ENCODE results near the gene HDAC11. TPM values are rescaled to one million over a fixed set of nuclear protein-coding genes. Genes with fewer than 3 reads are reported as not detected.
A peak's percentile ranks its signal among the peaks of the same experiment; 100 is the strongest.

HDAC11 gene
- total and polyA plus RNA-seq, 2 of the 13 experiments (the other 11 are each of a cell fraction or from before 2014, with no cell fraction given): 13.7 to 33.1 TPM

- TF ChIP-seq, protein P1, sequence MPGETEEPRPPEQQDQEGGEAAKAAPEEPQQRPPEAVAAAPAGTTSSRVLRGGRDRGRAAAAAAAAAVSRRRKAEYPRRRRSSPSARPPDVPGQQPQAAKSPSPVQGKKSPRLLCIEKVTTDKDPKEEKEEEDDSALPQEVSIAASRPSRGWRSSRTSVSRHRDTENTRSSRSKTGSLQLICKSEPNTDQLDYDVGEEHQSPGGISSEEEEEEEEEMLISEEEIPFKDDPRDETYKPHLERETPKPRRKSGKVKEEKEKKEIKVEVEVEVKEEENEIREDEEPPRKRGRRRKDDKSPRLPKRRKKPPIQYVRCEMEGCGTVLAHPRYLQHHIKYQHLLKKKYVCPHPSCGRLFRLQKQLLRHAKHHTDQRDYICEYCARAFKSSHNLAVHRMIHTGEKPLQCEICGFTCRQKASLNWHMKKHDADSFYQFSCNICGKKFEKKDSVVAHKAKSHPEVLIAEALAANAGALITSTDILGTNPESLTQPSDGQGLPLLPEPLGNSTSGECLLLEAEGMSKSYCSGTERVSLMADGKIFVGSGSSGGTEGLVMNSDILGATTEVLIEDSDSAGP (CRISPR knock-in tag; IDR thresholded peaks at IDR 0.05; ENCODE audit: borderline replicate concordance): peak; percentile 39; the same call in 1 of the 2 replicates
- TF ChIP-seq ZNF672 (CRISPR knock-in tag; IDR thresholded peaks at IDR 0.05) (no peak), ZNF784 (CRISPR knock-in tag; IDR thresholded peaks at IDR 0.05; ENCODE audit: borderline replicate concordance) (peak; percentile 56; the same call in 1 of the 2 replicates), FOXA3 (CRISPR knock-in tag; IDR thresholded peaks at IDR 0.05) (peak; percentile 34; the same call in 1 of the 2 replicates), ZNF816 (CRISPR knock-in tag; IDR thresholded peaks at IDR 0.05; ENCODE audit: borderline replicate concordance) (peak; percentile 82), ZBTB46 (CRISPR knock-in tag; IDR thresholded peaks at IDR 0.05; ENCODE audit: borderline replicate concordance) (0 out of 2 replicates have a peak, but pooled peaks have one; percentile 60), SP2 (CRISPR knock-in tag; IDR thresholded peaks at IDR 0.05) (peak; percentile 93), SOX6 (IDR thresholded peaks at IDR 0.05) (no peak), SOX6 (CRISPR knock-in tag; IDR thresholded peaks at IDR 0.05) (peak; percentile 76), TFDP1 (CRISPR knock-in tag; IDR thresholded peaks at IDR 0.05; ENCODE audit: borderline replicate concordance) (peak; percentile 52; the same call in 1 of the 2 replicates), SALL1 (CRISPR knock-in tag; IDR thresholded peaks at IDR 0.05) (peak; percentile 65), ZSCAN21 (CRISPR knock-in tag; IDR thresholded peaks at IDR 0.05; ENCODE audit: borderline replicate concordance) (peak; percentile 40; the same call in 1 of the 2 replicates), MXD4 (CRISPR knock-in tag; IDR thresholded peaks at IDR 0.05) (peak; percentile 37; the same call in 1 of the 2 replicates), PATZ1 (CRISPR knock-in tag; IDR thresholded peaks at IDR 0.05) (peak; percentile 57), JDP2 (CRISPR knock-in tag; IDR thresholded peaks at IDR 0.05; ENCODE audit: borderline replicate concordance) (no peak), MED1 (CRISPR knock-in tag; IDR thresholded peaks at IDR 0.05) (peak; percentile 71), TMF1 (CRISPR knock-in tag; IDR thresholded peaks at IDR 0.05; ENCODE audit: low read depth) (no peak)
- TF ChIP-seq, protein P2, sequence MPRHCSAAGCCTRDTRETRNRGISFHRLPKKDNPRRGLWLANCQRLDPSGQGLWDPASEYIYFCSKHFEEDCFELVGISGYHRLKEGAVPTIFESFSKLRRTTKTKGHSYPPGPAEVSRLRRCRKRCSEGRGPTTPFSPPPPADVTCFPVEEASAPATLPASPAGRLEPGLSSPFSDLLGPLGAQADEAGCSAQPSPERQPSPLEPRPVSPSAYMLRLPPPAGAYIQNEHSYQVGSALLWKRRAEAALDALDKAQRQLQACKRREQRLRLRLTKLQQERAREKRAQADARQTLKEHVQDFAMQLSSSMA (CRISPR knock-in tag; IDR thresholded peaks at IDR 0.05): no peak
- TF ChIP-seq, protein P3, sequence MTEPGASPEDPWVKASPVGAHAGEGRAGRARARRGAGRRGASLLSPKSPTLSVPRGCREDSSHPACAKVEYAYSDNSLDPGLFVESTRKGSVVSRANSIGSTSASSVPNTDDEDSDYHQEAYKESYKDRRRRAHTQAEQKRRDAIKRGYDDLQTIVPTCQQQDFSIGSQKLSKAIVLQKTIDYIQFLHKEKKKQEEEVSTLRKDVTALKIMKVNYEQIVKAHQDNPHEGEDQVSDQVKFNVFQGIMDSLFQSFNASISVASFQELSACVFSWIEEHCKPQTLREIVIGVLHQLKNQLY (CRISPR knock-in tag; IDR thresholded peaks at IDR 0.05): peak; percentile 43; the same call in 1 of the 2 replicates
Observed at GRCh38 chr3:13479582-13480339, at the start of gene HDAC11 (continued).

Data from HepG2 (cell line).